Liver (tissue), 9 donors: Measurements from ENCODE around the gene CATSPER3. TPM values are rescaled to one million over a fixed set of nuclear protein-coding genes. Genes with fewer than 3 reads are reported as not detected.
A peak's percentile ranks its signal among the peaks of the same experiment; 100 is the strongest.

Source experiments
- DNase-seq: peaks from one replicate; pipeline ENCODE4 v3.0.0-alpha.2; 2017; ENCODE audit warnings: low spot score
- H3K27ac ChIP-seq, 2 donors: one replicate each; pipeline ENCODE4 v1.7.0; 2013; ENCODE audit warnings: inconsistent platforms in 2 of 2, low read length in 2 of 2, control low read depth in 1 of 2, low read depth in 1 of 2, mild to moderate bottlenecking in 1 of 2
- H3K27me3 ChIP-seq, 4 donors: one replicate each; pipeline versions ENCODE4 v1.6.1 to v1.7.0; 2013; ENCODE audit warnings: low read length in 3 of 4, inconsistent platforms in 1 of 4, mild to moderate bottlenecking in 1 of 4, moderate library complexity in 1 of 4; ENCODE audit not compliant: control insufficient read depth in 4 of 4, insufficient read depth in 4 of 4
- H3K36me3 ChIP-seq, 4 donors: one replicate each; pipeline versions ENCODE4 v1.6.1 to v1.7.0; 2013; ENCODE audit warnings: low read length in 3 of 4, mild to moderate bottlenecking in 3 of 4, low read depth in 1 of 4, moderate library complexity in 1 of 4; ENCODE audit not compliant: control insufficient read depth in 4 of 4, insufficient read depth in 3 of 4
- H3K4me1 ChIP-seq, 4 donors: one replicate each; pipeline versions ENCODE4 v1.6.1 to v1.7.0; 2013; ENCODE audit warnings: low read length in 3 of 4, mild to moderate bottlenecking in 3 of 4, moderate library complexity in 1 of 4; ENCODE audit not compliant: control insufficient read depth in 4 of 4, insufficient read depth in 4 of 4
- H3K4me3 ChIP-seq, 3 donors: one replicate each; pipeline versions ENCODE4 v1.6.1 to v1.7.0; 2013; ENCODE audit warnings: low read length in 3 of 3, control low read depth in 1 of 3, low read depth in 1 of 3, mild to moderate bottlenecking in 1 of 3
- H3K9ac ChIP-seq, 2 donors: one replicate each; pipeline ENCODE4 v1.7.0; 2013; ENCODE audit warnings: low read length in 2 of 2, mild to moderate bottlenecking in 2 of 2, moderate library complexity in 2 of 2, control low read depth in 1 of 2, low read depth in 1 of 2
- H3K9me3 ChIP-seq, 4 donors: one replicate each; pipeline versions ENCODE4 v1.6.1 to v1.7.0; 2013; ENCODE audit warnings: low read length in 3 of 4; ENCODE audit not compliant: control insufficient read depth in 4 of 4
- FOXA1 ChIP-seq: IDR thresholded peaks from 2 replicates; pipeline ENCODE4 v1.6.1; 2016; ENCODE audit warnings: antibody characterized with exemption
- FOXA2 ChIP-seq: IDR thresholded peaks from 2 replicates; pipeline ENCODE4 v1.6.1; 2016; ENCODE audit warnings: antibody characterized with exemption
- GABPA ChIP-seq, 2 donors: IDR thresholded peaks in 1 of 2; conservative IDR thresholded peaks in 1 of 2; 2 replicates each; pipeline ENCODE4 v1.6.1; 2016; ENCODE audit warnings: antibody characterized with exemption in 2 of 2, mild to moderate bottlenecking in 1 of 2, moderate library complexity in 1 of 2
- HNF4A ChIP-seq, 2 donors: conservative IDR thresholded peaks; 2 replicates each; pipeline ENCODE4 v1.6.1; 2016; ENCODE audit warnings: antibody characterized with exemption in 2 of 2, mild to moderate bottlenecking in 2 of 2
- HNF4G ChIP-seq: IDR thresholded peaks from 2 replicates; pipeline ENCODE4 v1.6.1; 2016; ENCODE audit warnings: antibody characterized with exemption
- JUND ChIP-seq, 2 donors: IDR thresholded peaks; 2 replicates each; pipeline ENCODE4 v1.6.1; 2016; ENCODE audit warnings: antibody characterized with exemption in 2 of 2
- NR2F2 ChIP-seq: IDR thresholded peaks from 2 replicates; pipeline ENCODE4 v1.6.1; 2016; ENCODE audit warnings: antibody characterized with exemption
- RAD21 ChIP-seq, 2 donors: IDR thresholded peaks; 2 replicates each; pipeline ENCODE4 v1.6.1; 2016; ENCODE audit warnings: antibody characterized with exemption in 2 of 2, mild to moderate bottlenecking in 2 of 2
- RXRA ChIP-seq, 2 donors: IDR thresholded peaks; 2 replicates each; pipeline ENCODE4 v1.6.1; 2017 to 2018; ENCODE audit warnings: antibody characterized with exemption in 2 of 2, mild to moderate bottlenecking in 1 of 2
- SP1 ChIP-seq: IDR thresholded peaks from 2 replicates; pipeline ENCODE4 v1.6.1; 2018; ENCODE audit warnings: antibody characterized with exemption, mild to moderate bottlenecking
- TAF1 ChIP-seq: conservative IDR thresholded peaks from 2 replicates; pipeline ENCODE4 v1.6.1; 2016; ENCODE audit warnings: antibody characterized with exemption, mild to moderate bottlenecking
- YY1 ChIP-seq: IDR thresholded peaks from 2 replicates; pipeline ENCODE4 v1.6.1; 2016; ENCODE audit warnings: antibody characterized with exemption, mild to moderate bottlenecking
- WGBS: extraction: QIAGEN DNeasy Blood & Tissue Kit; methylation state at CpG from one replicate; pipeline ENCODE4 v1.1.7; 2013; 5-methylcytosine and 5-hydroxymethylcytosine counted together
- polyA plus RNA-seq, 2 donors: library from polyadenylated mRNA; stranded (reverse) in 1 of 2; unstranded in 1 of 2; fragments of 200-250 nt in 1 of 2; fragments of >200 nt in 1 of 2; fragmentation: Nextera tagmentation in 1 of 2; extraction: Ambion mirVana in 1 of 2; gene quantifications; one replicate each; pipeline versions ENCODE4 v1.2.1 to v1.2.3, GENCODE V29; 2013 to 2015
- total RNA-seq, 2 donors: library from RNA; depleted of rRNA; stranded (reverse); fragments of >200 nt; gene quantifications; one replicate each; pipeline ENCODE4 v1.2.3, GENCODE V29; 2014
- TF ChIP-seq, protein P1 (sequence below): IDR thresholded peaks from 2 replicates; pipeline ENCODE4 v1.6.1; 2016; ENCODE audit warnings: antibody characterized with exemption, mild to moderate bottlenecking
- TF ChIP-seq, protein P2 (sequence below): IDR thresholded peaks from 2 replicates; pipeline ENCODE4 v1.6.1; 2016; ENCODE audit warnings: antibody characterized with exemption
- TF ChIP-seq, protein P3 (sequence below): fragments of 150-350 bp; IDR thresholded peaks from 2 replicates; pipeline ENCODE4 v1.5.1; 2017; ENCODE audit warnings: improper control_type of control experiment, low read depth, low read length; ENCODE audit not compliant: missing input control
- TF ChIP-seq, protein P4 (sequence below): IDR thresholded peaks from 2 replicates; pipeline ENCODE4 v1.6.1; 2016; ENCODE audit warnings: antibody characterized with exemption
- TF ChIP-seq, protein P5 (sequence below): IDR thresholded peaks from 2 replicates; pipeline ENCODE4 v1.6.1; 2016; ENCODE audit warnings: antibody characterized with exemption
- donor health status: healthy.
- donor health status: healthy.
- donor health status: healthy.
- donor health status: healthy.
- donor health status: healthy.

Gene CATSPER3
- total and polyA plus RNA-seq, 4 donors = 0.28 to 0.37 (median 0.34) TPM

DNA sequence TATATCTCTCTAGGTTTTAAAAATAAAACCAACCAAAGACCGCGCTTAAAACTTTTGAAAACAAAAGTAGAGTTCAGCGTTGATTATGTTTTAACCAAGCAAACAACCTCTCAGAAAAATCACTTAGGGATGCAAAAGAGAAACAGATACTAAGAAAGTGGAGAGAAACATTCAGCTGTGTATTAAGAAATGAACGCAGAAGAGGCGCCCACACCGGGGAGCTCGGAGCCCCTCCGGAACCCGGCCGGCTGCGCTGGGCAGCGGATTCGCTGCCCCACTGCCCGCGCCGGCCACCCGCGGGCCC is 64.9 kb downstream of the CATSPER3 start:
- Histone ChIP-seq H3K36me3 (no peaks in the 10 kb centered on the region), H3K9me3 (peaks cover 0 to 15% (median 5%) of the 10 kb centered on the region in 4 donors), H3K4me1 (peaks cover 24 to 34% (median 25%) of the 10 kb centered on the region in 4 donors), H3K27ac (no peak overlapping the region), H3K4me3 (peak overlapping the region in 1 of 3 donors; percentile 49), H3K27me3 (peaks cover 5 to 47% (median 28%) of the 10 kb centered on the region in 4 donors), H3K9ac (no peak overlapping the region)
- no peak for DNase-seq
- 11% methylated on average over 18 of the region's 18 CpGs for WGBS
- TF ChIP-seq RXRA (IDR thresholded peaks at IDR 0.05) (no peak), HNF4G (no peak), NR2F2 (no peak), HNF4A (conservative IDR thresholded peaks at IDR 0.05) (no peak), TAF1 (no peak), FOXA1 (no peak), GABPA (IDR thresholded peaks at IDR 0.05 in 1 of 2, conservative IDR thresholded peaks at IDR 0.05 in 1 of 2) (no peak), YY1 (no peak), JUND (IDR thresholded peaks at IDR 0.05) (no peak), SP1 (no peak), RAD21 (IDR thresholded peaks at IDR 0.05) (no peak), FOXA2 (no peak)
- TF ChIP-seq, protein P1, sequence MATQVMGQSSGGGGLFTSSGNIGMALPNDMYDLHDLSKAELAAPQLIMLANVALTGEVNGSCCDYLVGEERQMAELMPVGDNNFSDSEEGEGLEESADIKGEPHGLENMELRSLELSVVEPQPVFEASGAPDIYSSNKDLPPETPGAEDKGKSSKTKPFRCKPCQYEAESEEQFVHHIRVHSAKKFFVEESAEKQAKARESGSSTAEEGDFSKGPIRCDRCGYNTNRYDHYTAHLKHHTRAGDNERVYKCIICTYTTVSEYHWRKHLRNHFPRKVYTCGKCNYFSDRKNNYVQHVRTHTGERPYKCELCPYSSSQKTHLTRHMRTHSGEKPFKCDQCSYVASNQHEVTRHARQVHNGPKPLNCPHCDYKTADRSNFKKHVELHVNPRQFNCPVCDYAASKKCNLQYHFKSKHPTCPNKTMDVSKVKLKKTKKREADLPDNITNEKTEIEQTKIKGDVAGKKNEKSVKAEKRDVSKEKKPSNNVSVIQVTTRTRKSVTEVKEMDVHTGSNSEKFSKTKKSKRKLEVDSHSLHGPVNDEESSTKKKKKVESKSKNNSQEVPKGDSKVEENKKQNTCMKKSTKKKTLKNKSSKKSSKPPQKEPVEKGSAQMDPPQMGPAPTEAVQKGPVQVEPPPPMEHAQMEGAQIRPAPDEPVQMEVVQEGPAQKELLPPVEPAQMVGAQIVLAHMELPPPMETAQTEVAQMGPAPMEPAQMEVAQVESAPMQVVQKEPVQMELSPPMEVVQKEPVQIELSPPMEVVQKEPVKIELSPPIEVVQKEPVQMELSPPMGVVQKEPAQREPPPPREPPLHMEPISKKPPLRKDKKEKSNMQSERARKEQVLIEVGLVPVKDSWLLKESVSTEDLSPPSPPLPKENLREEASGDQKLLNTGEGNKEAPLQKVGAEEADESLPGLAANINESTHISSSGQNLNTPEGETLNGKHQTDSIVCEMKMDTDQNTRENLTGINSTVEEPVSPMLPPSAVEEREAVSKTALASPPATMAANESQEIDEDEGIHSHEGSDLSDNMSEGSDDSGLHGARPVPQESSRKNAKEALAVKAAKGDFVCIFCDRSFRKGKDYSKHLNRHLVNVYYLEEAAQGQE = no peak
- TF ChIP-seq, protein P2, sequence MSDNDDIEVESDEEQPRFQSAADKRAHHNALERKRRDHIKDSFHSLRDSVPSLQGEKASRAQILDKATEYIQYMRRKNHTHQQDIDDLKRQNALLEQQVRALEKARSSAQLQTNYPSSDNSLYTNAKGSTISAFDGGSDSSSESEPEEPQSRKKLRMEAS = no peak
- TF ChIP-seq, protein P3, sequence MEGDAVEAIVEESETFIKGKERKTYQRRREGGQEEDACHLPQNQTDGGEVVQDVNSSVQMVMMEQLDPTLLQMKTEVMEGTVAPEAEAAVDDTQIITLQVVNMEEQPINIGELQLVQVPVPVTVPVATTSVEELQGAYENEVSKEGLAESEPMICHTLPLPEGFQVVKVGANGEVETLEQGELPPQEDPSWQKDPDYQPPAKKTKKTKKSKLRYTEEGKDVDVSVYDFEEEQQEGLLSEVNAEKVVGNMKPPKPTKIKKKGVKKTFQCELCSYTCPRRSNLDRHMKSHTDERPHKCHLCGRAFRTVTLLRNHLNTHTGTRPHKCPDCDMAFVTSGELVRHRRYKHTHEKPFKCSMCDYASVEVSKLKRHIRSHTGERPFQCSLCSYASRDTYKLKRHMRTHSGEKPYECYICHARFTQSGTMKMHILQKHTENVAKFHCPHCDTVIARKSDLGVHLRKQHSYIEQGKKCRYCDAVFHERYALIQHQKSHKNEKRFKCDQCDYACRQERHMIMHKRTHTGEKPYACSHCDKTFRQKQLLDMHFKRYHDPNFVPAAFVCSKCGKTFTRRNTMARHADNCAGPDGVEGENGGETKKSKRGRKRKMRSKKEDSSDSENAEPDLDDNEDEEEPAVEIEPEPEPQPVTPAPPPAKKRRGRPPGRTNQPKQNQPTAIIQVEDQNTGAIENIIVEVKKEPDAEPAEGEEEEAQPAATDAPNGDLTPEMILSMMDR = no peak
- TF ChIP-seq, protein P4, sequence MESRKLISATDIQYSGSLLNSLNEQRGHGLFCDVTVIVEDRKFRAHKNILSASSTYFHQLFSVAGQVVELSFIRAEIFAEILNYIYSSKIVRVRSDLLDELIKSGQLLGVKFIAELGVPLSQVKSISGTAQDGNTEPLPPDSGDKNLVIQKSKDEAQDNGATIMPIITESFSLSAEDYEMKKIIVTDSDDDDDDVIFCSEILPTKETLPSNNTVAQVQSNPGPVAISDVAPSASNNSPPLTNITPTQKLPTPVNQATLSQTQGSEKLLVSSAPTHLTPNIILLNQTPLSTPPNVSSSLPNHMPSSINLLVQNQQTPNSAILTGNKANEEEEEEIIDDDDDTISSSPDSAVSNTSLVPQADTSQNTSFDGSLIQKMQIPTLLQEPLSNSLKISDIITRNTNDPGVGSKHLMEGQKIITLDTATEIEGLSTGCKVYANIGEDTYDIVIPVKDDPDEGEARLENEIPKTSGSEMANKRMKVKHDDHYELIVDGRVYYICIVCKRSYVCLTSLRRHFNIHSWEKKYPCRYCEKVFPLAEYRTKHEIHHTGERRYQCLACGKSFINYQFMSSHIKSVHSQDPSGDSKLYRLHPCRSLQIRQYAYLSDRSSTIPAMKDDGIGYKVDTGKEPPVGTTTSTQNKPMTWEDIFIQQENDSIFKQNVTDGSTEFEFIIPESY = no peak
- TF ChIP-seq, protein P5, sequence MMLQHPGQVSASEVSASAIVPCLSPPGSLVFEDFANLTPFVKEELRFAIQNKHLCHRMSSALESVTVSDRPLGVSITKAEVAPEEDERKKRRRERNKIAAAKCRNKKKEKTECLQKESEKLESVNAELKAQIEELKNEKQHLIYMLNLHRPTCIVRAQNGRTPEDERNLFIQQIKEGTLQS = no peak
